ENCODE data around the gene AKR1E2.

- no peak for TF ChIP-seq CTCF (IDR thresholded peaks at IDR 0.05)
- TF ChIP-seq POLR2A (IDR thresholded peaks at IDR 0.05): no peak
Measured at GRCh38 chr10:4830551-4830950, 4.5 kb downstream of the AKR1E2 start.
